NCI-H460 (cell line): ENCODE data around the gene CRIP1. TPM values are rescaled to one million over a fixed set of nuclear protein-coding genes. Genes with fewer than 3 reads are reported as not detected.

Experiments used
- DNase-seq: peaks from one replicate; pipeline ENCODE4 v3.0.0-alpha.2; 2016; ENCODE audit warnings: low read depth; ENCODE audit errors: extremely low read depth
- total RNA-seq: library from RNA; depleted of rRNA; stranded (reverse); fragments of >200 nt; shearing (Covaris generic); gene quantifications from 2 replicates; pipeline ENCODE4 v1.2.3, GENCODE V29; 2014

The CRIP1 gene
- total RNA-seq, 1 experiment from 2014 or later = 85.6 TPM

DNA sequence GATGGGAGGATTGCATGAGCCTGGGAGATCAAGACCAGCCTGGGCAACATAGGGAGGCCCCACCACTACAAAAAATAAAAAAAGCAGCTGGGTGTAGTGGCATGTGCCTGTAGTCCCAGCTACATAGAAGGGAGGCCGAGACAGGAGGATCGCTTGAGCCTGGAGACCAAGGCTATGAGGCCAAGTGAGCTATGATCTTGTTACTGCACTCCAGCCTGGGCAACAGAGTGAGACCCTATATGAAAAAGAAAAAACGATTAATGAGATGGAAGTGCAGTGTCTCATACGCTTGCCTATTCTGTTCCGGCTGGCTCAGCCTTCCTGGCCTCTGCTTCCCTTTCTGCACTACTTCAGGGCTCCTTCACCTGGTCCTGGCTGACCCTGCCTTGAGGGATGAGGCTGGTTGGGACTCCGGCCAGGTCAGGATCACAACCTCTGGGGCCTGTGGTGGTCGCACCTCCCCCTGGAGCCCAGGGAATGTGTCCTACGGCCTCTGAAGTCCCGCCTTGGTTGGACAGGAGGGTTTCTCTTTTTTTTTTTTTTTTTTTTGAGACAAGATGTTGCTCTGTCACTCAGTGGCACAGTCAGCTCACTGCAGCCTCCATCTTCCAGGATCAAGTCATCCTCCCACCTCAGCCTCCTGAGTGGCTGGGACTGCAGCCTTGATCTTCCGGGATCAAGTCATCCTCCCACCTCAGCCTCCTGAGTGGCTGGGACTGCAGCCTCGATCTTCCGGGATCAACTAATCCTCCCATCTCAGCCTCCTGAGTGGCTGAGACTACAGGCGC lies 15.0 kb downstream of the CRIP1 start:
- no peak for DNase-seq

DNA sequence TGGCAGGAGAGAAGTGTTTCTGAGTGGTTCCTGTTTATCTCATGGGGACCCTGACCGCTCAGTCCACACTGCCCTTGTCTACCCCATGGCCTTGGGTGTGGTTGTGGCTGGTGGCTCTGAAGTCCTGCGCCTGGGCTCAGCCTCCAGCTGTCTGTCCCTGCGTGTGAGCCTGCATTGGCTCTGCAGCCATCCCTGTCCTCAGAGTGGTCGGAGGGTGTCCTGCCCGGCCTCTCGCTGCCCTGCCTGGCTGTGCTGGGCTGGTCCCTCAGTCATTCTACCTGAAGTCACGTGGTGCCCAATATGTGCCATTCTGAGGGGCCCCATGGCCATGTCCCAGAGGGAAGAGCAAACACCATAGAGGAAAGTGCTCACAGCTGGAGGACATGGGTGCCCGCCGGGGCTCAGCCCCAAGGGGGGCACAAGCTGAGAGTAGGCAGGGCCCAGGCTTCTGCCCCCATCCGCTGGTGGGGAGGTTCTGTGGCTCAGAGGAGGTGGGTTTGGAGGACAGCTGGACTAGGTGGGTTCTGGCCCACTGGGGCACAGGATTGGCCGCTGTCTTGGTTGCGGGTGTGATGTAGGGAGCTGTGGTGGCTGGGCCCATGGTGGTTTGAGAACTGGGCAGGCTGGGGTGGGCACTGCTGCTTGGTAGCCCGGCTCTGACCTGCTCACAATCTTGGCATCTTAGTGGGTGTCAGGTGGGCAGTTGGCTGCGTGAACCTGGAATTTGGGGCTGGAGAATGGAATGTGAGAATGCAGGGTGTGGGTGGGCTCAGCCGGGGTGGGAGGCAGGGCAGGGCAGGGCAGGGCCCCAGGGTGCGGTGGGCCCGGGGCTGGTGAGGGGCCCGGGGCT lies 16.0 kb downstream of the CRIP1 start:
- DNase-seq = no peak

DNA sequence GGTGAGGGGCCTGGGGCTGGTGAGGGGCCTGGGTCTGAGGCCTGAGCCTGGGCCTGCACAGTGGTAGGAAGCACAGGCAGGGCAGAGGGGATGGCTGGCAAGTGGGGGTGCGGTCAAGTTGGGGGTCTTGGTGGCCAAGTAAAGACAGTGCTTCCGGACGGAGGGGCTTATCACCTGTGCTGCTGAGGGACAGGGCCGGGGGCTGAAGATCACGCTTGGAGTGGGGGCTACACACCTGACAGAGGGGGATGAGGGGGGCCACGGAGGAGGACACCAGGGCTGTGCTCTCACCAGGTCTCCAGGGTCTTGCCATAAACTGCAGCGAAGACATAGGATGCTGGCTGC lies 16.6 kb downstream of the CRIP1 start:
- no peak for DNase-seq

DNA sequence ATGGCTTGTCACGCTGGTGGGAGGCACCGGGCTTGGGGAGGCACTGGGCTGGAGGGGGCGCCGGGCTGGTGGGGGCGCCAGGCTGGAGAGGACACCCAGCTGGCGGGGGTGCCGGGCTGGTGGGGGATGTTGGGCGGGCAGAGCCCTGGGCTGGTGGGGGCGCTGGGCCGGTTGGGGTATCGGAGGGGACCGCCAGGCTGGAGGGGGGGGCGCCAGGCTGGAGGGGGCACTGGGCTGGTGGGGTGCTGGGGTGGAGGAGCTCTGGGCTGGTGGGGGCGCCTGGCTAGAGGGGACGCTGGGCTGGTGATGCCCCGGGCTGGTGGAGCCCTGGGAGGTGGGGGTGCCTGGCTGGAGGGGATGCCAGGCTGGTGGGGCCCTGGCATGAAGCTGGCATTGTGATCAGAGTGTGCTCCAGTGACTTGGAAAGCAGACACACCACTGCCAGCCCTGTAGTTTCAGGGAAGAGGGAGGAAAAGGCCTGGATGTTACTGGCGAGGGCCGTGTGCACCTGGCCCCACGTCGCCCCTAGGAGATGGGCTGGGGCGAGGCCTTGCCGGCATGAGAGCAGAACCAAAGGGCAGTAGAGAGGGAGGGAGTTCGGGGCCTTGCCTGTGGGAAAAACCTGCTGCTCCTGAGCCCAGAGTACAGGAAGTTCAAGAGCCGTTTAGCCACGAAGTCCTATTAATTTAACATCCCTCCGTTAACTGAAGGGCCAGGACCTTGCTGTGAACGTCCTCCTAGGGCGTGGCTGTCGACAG lies 17.4 kb downstream of the CRIP1 start:
- no peak for DNase-seq

DNA sequence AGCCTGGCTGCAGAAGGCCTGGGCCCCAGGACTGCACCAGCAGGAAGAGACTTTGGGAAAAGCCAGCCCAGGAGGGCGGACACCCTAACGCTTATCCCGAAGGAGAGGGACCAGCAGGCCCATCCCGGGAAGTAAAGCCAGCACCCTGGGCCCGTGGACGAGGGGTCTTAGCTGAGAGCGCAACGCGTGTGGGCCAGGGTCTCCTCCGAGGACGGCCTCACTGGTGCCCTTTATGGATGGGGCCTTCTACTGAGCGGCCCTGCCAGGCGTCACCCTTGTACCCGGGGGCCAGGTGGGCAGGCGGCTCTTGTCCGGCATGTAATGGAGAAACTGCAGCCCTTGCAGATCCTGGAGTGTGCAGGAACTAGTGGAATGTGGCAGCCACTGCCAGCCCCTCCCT lies 18.4 kb downstream of the CRIP1 start:
- no peak for DNase-seq

DNA sequence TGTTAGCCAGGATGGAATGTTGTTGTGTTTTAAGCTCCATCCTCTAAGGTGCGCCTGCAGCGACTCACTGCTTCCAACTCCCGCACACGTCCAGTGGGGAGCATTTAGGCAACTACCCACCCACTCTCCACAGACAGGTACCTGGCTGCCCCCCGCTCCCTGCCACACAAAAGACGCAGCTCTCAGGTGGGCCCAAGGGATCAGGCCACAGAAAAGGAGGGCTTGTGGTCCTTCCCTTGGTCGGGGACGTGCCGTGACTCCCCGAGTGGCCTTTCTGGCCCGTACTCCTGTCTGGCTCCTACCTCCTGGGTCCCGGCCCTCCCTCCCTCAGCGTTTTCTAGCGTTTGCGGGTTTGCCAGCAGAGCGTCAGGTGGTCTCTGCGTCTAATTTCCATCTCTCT lies 20.6 kb downstream of the CRIP1 start:
- no peak for DNase-seq

DNA sequence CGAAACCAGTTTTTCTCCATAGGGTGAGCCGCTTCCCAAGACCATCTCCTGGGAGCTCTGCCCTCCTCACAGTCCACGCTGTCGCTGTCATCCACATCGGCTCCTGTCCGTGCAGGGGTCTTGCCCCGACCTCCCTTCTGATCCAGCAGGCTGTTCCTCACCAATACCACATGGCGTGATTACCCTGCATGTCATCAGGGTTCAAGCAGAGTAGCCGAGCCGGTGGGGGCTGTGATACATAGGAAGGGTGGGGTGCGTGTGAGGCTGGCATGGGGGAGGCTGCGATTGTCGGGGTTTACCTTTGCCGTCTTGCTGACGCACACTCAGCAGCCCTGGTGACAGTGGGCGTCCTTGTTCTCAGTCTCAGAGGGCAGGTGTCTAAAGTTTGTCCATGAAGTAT lies 21.4 kb downstream of the CRIP1 start:
- no peak for DNase-seq

DNA sequence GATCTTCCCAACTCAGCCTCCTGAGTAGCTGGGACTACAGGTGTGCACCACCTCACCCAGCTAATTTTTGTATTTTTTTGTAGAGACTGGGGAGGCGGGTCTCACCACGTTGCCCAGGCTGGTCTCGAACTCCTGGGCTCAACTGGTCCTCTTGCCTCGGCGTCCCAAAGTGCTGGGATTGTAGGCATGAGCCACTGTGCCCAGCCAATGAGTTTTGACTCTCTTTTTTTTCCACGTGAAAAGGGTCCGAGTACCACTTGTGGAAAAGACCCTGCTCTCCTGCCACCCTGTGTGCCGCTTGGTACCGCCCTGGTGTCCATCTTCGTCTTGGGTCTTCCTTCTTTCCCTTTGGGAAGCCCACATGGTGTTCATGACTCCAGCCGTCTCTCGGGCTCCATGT lies 21.9 kb downstream of the CRIP1 start:
- no peak for DNase-seq

DNA sequence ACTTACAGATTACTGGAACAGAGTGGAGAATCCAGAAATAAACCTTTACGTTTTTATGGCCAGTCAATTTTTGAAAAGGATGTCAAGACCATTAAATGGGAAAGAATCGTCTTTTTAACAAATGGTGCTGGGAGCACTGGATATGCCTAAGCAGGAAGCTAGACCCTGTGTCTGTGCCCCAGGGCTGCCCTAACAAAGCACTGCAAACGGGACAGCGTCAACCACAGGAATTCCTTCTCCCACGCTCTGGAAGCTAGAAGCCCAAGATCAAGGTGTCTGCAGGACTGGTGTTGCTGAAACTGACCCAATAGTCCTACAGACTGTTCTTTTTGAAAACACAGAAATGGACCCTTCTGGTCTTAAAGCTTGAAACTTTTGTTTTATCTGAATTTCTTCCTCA lies 30.4 kb downstream of the CRIP1 start:
- DNase-seq = no peak

DNA sequence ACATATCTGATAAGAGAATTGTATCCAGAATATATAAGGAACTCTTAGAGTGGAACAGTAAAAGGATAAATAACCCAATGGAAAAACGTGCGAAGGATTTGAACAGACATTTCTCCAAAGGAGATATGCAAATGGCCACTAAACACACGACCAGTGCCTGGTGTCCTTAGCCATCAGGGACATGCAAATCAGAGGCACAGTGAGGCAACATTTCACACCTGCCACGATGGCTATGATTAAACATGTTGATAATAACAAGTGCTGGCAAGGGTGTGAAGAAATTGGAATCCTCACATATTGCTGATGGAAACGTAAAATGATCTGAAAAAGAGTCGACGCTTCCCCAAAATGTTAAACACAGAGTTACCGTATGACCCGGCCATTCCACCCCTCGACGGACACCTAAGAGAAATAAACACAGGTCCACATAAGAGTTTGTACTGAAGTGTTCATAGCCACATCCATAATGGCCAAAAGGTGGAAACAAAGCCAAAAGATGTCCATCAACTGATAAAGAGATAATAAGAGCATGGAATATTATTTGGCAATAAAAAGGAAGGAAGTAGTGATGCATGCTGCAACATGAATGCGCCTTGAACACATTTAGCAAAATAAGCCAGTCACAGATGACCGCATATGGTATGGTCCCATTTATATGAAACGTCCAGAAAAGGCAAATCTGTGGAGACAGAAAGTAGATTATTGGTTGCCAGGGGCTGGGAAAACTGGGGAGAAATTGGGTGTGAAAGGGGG lies 33.4 kb downstream of the CRIP1 start:
- no peak for DNase-seq

DNA sequence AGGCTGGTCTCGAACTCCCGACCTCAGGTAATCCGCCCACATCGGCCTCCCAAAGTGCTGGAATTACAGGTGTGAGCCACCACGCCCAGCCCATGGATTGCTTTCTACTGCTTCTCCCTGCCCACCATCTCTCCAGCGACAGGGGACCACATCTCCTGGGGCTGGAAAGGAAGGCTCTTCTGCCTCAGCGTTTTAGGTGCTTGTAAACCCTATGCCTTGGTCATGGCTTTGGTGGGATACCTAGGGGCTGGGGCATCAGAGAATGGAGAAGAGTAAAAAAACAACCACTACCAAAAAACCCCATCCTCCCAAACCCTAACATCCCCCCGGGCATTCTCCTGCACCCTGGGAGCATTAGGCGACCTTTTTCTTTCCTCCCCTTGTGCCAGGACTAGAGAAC lies 38.6 kb downstream of the CRIP1 start:
- DNase-seq = no peak

DNA sequence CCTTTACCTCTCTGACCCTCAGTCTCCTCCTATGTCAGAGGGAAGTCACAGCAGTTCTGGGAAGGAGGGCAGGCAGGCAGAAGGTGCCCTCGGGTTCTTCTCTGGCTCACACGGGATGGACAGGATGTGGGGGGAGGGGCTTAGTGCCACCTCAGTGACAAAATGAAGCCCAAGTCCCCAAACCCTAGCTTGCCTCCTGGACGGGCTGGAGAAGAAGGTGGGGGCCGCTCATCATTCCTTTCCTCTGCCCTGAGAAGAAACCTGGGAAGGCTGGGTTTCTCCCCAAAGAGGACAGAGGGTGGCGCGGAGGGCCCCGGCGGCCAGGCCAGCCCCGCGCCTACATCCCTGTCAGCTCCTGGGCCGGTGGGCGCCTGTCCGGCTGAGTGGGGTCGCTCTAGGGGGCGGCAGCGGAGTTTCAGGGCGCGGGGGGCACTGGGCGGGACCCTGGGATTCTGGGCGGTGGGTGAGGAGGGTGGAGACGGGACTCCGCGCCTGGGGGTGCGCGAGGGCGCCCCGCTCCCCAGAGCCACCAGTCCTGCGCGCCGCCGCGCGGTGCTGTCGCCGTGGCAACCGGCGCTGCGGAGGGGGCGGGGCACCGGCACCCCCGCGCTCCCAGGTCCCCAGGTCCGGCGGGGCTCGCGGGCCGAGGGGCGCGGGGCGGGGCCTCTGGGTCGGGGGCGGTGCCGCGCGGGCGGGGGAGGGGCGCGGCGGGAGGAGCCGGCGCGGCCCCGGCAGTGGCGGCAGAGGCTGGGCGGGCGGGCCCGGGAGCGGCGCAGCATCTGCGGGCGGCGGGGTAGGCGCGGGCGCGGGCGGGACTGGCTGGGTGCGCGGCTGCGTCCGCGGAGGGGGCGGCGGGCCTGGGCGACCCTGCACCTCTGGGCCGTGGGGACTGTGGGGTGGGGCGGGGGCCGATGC lies 39.4 kb downstream of the CRIP1 start, which contains the start of gene TMEM121:
TSS of gene TMEM121 (plus strand) at position 723 of the 915 bp plus-strand sequence. CDS start 2,252 bp downstream, outside the sequence.
- DNase-seq = no peak

DNA sequence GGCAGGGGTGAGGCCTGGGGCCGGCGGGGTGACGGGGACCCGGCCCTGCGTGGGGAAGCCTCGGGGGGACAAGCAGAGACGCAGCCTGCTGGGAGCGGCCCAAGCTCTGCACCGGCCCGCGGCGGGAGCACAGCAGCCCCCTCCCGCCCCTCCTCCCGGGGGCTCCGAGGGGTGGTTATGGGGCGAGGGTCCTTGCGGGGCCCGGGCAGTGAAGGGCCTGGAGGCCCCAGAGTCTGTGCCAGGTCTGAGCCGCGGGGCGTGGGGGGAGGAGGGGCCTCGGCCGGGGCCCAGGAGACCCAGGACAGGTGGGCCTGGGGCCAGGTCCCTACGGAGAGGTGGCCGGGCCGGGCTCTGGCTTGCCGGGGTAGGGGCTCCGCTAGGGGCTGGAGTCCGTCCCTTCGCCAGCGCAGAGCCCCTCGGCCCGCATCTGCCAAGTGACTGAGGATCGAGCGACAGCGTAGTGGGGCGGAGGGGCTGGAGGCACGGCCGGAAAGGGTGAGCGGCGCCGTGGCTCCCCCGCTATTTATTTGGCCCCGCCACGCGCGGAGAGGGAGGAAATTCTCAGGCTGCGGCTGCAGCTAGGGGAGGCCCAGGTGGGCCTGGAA lies 40.2 kb downstream of the CRIP1 start:
- no peak for DNase-seq

DNA sequence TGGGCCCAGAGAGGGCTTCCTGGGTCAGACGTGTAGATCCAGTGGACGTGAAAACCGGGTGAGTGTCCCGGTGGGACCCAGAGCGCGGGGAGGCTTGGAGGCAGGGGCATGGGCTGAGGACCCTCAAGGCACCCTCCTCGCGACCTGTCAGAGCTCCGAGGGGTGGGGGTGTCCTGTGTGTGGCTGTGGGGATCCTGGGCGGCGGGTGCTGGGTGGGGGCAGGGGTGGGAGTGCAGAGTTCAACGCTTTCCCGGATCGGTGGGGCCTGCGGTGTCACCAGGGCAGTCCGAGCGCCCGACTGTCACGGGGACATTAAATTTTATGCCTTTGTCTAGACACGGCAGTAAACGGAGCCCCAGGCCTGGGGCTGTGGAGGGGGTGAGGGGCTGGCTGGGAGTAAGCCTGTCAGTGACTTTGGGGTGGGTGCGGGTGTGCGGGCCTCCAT lies 40.7 kb downstream of the CRIP1 start:
- DNase-seq = no peak

DNA sequence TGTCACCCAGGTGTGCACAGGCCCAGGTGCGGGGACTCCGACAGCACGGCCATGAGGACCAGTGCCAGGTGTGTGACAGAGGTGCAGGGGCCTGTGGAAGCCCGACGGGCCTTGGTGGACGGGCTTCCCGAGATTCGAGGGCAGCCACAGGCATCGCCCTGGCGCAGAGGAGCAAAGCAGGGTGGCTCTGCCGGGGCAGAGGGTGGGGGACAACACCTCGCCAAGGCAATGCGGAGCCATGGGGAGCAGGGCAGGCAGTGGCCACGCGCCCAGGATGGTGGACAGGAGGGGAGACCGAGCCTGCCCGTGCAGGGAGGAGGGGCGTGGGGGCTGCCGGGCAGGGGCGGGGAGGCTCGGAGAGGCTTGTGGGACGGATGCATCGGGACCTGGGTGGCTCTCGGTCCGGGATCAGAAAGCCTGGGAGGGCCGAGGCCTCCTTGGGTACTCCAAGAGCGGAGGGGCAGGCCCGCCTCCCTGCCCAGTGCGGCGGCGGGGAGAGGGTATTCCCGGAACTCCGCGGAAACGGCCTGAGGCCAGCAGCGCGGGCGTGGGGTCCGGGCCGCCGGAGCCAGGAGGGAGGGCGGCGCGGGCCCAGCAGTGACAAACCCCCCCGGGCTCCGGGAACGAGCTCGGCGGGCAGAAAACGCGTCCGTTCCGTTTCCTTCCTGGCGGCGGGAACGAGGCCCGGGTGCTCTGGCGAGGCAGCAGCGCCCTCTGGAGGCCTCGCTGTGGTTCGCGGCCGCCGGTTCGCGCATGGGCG lies 41.3 kb downstream of the CRIP1 start:
- DNase-seq = peak; percentile 69

DNA sequence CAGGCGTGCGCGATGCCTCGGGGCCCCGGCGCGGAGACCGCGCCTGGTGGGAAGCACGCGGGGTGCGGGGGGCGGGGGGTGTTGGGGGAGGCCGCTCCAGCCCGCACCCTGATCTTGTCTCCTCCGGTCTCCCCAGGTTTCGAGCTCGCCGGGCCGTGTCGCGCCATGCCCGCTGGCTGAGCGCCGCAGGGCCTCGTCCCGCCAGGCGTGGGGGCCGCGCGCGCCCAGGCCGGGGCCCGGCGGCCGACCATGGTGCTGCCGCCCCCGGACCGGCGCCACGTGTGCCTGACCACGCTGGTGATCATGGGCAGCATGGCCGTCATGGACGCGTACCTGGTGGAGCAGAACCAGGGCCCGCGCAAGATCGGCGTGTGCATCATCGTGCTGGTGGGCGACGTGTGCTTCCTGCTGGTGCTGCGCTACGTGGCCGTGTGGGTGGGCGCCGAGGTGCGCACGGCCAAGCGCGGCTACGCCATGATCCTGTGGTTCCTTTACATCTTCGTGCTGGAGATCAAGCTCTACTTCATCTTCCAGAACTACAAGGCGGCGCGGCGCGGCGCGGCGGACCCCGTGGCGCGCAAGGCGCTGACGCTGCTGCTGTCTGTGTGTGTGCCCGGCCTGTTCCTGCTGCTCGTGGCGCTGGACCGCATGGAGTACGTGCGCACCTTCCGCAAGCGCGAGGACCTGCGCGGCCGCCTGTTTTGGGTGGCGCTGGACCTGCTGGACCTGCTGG lies 42.1 kb downstream of the CRIP1 start:
- DNase-seq = no peak

DNA sequence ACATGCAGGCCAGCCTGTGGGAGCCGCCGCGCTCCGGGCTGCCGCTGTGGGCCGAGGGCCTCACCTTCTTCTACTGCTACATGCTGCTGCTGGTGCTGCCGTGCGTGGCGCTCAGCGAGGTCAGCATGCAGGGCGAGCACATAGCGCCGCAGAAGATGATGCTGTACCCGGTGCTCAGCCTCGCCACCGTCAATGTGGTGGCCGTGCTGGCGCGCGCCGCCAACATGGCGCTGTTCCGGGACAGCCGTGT lies 42.6 kb downstream of the CRIP1 start:
- no peak for DNase-seq
